Measurements from ENCODE around the gene MTA1.

The MTA1 gene

DNA sequence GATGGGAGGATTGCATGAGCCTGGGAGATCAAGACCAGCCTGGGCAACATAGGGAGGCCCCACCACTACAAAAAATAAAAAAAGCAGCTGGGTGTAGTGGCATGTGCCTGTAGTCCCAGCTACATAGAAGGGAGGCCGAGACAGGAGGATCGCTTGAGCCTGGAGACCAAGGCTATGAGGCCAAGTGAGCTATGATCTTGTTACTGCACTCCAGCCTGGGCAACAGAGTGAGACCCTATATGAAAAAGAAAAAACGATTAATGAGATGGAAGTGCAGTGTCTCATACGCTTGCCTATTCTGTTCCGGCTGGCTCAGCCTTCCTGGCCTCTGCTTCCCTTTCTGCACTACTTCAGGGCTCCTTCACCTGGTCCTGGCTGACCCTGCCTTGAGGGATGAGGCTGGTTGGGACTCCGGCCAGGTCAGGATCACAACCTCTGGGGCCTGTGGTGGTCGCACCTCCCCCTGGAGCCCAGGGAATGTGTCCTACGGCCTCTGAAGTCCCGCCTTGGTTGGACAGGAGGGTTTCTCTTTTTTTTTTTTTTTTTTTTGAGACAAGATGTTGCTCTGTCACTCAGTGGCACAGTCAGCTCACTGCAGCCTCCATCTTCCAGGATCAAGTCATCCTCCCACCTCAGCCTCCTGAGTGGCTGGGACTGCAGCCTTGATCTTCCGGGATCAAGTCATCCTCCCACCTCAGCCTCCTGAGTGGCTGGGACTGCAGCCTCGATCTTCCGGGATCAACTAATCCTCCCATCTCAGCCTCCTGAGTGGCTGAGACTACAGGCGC lies 82.1 kb downstream of the MTA1 start:
- DNase-seq: no peak

DNA sequence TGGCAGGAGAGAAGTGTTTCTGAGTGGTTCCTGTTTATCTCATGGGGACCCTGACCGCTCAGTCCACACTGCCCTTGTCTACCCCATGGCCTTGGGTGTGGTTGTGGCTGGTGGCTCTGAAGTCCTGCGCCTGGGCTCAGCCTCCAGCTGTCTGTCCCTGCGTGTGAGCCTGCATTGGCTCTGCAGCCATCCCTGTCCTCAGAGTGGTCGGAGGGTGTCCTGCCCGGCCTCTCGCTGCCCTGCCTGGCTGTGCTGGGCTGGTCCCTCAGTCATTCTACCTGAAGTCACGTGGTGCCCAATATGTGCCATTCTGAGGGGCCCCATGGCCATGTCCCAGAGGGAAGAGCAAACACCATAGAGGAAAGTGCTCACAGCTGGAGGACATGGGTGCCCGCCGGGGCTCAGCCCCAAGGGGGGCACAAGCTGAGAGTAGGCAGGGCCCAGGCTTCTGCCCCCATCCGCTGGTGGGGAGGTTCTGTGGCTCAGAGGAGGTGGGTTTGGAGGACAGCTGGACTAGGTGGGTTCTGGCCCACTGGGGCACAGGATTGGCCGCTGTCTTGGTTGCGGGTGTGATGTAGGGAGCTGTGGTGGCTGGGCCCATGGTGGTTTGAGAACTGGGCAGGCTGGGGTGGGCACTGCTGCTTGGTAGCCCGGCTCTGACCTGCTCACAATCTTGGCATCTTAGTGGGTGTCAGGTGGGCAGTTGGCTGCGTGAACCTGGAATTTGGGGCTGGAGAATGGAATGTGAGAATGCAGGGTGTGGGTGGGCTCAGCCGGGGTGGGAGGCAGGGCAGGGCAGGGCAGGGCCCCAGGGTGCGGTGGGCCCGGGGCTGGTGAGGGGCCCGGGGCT lies 83.0 kb downstream of the MTA1 start:
- DNase-seq: no peak

DNA sequence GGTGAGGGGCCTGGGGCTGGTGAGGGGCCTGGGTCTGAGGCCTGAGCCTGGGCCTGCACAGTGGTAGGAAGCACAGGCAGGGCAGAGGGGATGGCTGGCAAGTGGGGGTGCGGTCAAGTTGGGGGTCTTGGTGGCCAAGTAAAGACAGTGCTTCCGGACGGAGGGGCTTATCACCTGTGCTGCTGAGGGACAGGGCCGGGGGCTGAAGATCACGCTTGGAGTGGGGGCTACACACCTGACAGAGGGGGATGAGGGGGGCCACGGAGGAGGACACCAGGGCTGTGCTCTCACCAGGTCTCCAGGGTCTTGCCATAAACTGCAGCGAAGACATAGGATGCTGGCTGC lies 83.6 kb downstream of the MTA1 start:
- no peak for DNase-seq

DNA sequence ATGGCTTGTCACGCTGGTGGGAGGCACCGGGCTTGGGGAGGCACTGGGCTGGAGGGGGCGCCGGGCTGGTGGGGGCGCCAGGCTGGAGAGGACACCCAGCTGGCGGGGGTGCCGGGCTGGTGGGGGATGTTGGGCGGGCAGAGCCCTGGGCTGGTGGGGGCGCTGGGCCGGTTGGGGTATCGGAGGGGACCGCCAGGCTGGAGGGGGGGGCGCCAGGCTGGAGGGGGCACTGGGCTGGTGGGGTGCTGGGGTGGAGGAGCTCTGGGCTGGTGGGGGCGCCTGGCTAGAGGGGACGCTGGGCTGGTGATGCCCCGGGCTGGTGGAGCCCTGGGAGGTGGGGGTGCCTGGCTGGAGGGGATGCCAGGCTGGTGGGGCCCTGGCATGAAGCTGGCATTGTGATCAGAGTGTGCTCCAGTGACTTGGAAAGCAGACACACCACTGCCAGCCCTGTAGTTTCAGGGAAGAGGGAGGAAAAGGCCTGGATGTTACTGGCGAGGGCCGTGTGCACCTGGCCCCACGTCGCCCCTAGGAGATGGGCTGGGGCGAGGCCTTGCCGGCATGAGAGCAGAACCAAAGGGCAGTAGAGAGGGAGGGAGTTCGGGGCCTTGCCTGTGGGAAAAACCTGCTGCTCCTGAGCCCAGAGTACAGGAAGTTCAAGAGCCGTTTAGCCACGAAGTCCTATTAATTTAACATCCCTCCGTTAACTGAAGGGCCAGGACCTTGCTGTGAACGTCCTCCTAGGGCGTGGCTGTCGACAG lies 84.5 kb downstream of the MTA1 start:
- no peak for DNase-seq

DNA sequence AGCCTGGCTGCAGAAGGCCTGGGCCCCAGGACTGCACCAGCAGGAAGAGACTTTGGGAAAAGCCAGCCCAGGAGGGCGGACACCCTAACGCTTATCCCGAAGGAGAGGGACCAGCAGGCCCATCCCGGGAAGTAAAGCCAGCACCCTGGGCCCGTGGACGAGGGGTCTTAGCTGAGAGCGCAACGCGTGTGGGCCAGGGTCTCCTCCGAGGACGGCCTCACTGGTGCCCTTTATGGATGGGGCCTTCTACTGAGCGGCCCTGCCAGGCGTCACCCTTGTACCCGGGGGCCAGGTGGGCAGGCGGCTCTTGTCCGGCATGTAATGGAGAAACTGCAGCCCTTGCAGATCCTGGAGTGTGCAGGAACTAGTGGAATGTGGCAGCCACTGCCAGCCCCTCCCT lies 85.5 kb downstream of the MTA1 start:
- no peak for DNase-seq

DNA sequence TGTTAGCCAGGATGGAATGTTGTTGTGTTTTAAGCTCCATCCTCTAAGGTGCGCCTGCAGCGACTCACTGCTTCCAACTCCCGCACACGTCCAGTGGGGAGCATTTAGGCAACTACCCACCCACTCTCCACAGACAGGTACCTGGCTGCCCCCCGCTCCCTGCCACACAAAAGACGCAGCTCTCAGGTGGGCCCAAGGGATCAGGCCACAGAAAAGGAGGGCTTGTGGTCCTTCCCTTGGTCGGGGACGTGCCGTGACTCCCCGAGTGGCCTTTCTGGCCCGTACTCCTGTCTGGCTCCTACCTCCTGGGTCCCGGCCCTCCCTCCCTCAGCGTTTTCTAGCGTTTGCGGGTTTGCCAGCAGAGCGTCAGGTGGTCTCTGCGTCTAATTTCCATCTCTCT lies 87.6 kb downstream of the MTA1 start:
- no peak for DNase-seq

DNA sequence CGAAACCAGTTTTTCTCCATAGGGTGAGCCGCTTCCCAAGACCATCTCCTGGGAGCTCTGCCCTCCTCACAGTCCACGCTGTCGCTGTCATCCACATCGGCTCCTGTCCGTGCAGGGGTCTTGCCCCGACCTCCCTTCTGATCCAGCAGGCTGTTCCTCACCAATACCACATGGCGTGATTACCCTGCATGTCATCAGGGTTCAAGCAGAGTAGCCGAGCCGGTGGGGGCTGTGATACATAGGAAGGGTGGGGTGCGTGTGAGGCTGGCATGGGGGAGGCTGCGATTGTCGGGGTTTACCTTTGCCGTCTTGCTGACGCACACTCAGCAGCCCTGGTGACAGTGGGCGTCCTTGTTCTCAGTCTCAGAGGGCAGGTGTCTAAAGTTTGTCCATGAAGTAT lies 88.4 kb downstream of the MTA1 start:
- DNase-seq: no peak

DNA sequence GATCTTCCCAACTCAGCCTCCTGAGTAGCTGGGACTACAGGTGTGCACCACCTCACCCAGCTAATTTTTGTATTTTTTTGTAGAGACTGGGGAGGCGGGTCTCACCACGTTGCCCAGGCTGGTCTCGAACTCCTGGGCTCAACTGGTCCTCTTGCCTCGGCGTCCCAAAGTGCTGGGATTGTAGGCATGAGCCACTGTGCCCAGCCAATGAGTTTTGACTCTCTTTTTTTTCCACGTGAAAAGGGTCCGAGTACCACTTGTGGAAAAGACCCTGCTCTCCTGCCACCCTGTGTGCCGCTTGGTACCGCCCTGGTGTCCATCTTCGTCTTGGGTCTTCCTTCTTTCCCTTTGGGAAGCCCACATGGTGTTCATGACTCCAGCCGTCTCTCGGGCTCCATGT lies 89.0 kb downstream of the MTA1 start:
- no peak for DNase-seq

DNA sequence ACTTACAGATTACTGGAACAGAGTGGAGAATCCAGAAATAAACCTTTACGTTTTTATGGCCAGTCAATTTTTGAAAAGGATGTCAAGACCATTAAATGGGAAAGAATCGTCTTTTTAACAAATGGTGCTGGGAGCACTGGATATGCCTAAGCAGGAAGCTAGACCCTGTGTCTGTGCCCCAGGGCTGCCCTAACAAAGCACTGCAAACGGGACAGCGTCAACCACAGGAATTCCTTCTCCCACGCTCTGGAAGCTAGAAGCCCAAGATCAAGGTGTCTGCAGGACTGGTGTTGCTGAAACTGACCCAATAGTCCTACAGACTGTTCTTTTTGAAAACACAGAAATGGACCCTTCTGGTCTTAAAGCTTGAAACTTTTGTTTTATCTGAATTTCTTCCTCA lies 97.5 kb downstream of the MTA1 start:
- no peak for DNase-seq

DNA sequence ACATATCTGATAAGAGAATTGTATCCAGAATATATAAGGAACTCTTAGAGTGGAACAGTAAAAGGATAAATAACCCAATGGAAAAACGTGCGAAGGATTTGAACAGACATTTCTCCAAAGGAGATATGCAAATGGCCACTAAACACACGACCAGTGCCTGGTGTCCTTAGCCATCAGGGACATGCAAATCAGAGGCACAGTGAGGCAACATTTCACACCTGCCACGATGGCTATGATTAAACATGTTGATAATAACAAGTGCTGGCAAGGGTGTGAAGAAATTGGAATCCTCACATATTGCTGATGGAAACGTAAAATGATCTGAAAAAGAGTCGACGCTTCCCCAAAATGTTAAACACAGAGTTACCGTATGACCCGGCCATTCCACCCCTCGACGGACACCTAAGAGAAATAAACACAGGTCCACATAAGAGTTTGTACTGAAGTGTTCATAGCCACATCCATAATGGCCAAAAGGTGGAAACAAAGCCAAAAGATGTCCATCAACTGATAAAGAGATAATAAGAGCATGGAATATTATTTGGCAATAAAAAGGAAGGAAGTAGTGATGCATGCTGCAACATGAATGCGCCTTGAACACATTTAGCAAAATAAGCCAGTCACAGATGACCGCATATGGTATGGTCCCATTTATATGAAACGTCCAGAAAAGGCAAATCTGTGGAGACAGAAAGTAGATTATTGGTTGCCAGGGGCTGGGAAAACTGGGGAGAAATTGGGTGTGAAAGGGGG lies 100.5 kb downstream of the MTA1 start:
- no peak for DNase-seq
